Measurements from ENCODE around the gene FGF14.

The FGF14 gene

GRCh38 chr13:102354011-102354410, 47.8 kb downstream of the FGF14 start:
- in situ Hi-C loops (cut with MboI; ENCODE audit: low pct_unique_long_range_greater_than_20kb, low sequenced_read_pairs, unreplicated experiment) = no loop called here
- TF ChIP-seq, protein P1, sequence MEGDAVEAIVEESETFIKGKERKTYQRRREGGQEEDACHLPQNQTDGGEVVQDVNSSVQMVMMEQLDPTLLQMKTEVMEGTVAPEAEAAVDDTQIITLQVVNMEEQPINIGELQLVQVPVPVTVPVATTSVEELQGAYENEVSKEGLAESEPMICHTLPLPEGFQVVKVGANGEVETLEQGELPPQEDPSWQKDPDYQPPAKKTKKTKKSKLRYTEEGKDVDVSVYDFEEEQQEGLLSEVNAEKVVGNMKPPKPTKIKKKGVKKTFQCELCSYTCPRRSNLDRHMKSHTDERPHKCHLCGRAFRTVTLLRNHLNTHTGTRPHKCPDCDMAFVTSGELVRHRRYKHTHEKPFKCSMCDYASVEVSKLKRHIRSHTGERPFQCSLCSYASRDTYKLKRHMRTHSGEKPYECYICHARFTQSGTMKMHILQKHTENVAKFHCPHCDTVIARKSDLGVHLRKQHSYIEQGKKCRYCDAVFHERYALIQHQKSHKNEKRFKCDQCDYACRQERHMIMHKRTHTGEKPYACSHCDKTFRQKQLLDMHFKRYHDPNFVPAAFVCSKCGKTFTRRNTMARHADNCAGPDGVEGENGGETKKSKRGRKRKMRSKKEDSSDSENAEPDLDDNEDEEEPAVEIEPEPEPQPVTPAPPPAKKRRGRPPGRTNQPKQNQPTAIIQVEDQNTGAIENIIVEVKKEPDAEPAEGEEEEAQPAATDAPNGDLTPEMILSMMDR (IDR thresholded peaks at IDR 0.05; ENCODE audit: extremely low read depth, insufficient read depth, missing control alignments) = no peak

DNA sequence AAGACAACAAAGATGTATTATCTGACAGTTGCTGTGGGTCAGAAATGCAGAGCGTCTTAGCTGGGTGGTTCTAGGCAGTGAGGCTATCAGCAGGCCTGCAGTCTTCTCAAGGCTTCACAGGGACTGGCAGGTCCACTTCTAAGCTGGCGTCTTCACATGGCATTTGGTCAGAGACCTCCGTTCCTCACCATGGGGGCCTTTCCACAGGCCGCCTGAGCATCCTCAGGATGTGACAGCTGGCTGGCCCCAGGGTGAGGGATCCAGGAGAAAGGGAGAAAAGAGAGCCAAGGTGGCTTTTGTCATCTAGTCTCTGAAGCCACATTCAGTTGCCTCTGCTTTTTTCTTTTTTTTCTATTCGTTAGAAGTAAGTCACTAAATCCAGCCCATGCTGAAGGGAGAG, 50.3 kb downstream of the FGF14 start:
- in situ Hi-C loops (cut with MboI; ENCODE audit: low pct_unique_long_range_greater_than_20kb, low sequenced_read_pairs, unreplicated experiment) = no loop called here
- TF ChIP-seq, protein P1 (IDR thresholded peaks at IDR 0.05; ENCODE audit: extremely low read depth, insufficient read depth, missing control alignments) = no peak

More at GRCh38 chr13:102354011-102354410, 47.8 kb downstream of the FGF14 start:
- DNase-seq (ENCODE audit: low spot score) = no peak

DNA sequence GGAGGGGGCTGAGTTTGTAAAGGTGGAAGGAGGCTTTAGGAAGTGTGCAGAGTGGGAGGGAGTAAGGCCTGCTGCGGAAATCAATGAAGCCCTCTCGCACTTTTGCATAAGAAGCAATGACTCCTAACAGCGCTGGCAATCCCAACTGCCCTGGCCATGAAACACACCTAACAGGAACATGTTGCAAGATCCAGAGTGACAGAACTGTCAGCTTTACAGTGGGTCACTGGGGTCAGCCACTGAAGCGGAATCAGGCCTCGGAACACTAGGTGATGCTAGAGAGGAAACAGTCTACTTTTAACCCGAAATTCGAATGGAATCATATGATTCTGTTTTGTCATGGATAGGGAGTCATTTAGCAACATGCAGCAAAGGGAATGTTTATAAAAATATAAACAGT, 54.4 kb downstream of the FGF14 start:
- no peak for DNase-seq (ENCODE audit: low spot score)
- in situ Hi-C loops (cut with MboI; ENCODE audit: low pct_unique_long_range_greater_than_20kb, low sequenced_read_pairs, unreplicated experiment) = no loop called here
- TF ChIP-seq, protein P1 (IDR thresholded peaks at IDR 0.05; ENCODE audit: extremely low read depth, insufficient read depth, missing control alignments) = no peak

More for the DNA sequence above, 50.3 kb downstream of the FGF14 start:
- DNase-seq (ENCODE audit: low spot score) = no peak

DNA sequence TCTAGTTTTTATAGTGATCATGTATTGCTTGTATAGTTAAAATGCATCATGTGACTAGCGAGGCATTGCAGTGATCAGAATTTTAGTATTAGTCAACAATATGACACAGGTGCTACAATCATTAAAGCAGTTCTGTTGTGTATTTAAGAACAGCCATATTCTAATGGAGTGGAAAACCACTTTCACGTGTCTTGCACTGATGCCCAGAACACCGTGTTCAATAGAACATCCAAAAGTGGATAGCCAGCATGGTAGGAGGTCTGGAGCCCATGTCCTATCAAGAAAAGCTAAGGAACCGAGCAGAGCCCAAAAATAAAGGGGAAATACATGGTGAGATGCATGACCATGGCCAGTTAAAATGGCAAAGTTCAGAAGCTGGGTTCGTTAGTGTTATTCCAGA, 55.1 kb downstream of the FGF14 start:
- DNase-seq (ENCODE audit: low spot score) = no peak
- TF ChIP-seq, protein P1 (IDR thresholded peaks at IDR 0.05; ENCODE audit: extremely low read depth, insufficient read depth, missing control alignments) = no peak
- in situ Hi-C loops (cut with MboI; ENCODE audit: low pct_unique_long_range_greater_than_20kb, low sequenced_read_pairs, unreplicated experiment) = no loop called here

DNA sequence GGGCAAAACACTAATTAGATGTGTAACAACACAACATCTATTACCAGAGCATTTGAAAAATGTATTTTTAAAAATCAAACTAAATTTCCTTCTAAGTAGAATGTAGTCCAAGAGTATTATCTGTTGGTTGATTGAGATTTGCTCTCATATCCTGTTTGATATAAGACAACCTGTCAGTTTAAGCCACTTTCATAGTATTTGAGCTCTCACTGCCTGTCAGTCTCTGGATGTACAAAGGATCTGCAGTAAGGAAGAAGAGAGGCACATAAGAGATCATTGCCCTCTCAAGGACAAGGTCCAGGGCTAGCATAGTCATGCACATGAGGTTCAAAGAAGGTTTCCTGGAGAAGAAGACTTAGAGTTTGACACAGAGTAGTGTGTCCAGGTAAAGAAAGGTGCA, 57.4 kb downstream of the FGF14 start:
- in situ Hi-C loops (cut with MboI; ENCODE audit: low pct_unique_long_range_greater_than_20kb, low sequenced_read_pairs, unreplicated experiment) = no loop called here
- DNase-seq (ENCODE audit: low spot score) = no peak
- TF ChIP-seq, protein P1 (IDR thresholded peaks at IDR 0.05; ENCODE audit: extremely low read depth, insufficient read depth, missing control alignments) = no peak

DNA sequence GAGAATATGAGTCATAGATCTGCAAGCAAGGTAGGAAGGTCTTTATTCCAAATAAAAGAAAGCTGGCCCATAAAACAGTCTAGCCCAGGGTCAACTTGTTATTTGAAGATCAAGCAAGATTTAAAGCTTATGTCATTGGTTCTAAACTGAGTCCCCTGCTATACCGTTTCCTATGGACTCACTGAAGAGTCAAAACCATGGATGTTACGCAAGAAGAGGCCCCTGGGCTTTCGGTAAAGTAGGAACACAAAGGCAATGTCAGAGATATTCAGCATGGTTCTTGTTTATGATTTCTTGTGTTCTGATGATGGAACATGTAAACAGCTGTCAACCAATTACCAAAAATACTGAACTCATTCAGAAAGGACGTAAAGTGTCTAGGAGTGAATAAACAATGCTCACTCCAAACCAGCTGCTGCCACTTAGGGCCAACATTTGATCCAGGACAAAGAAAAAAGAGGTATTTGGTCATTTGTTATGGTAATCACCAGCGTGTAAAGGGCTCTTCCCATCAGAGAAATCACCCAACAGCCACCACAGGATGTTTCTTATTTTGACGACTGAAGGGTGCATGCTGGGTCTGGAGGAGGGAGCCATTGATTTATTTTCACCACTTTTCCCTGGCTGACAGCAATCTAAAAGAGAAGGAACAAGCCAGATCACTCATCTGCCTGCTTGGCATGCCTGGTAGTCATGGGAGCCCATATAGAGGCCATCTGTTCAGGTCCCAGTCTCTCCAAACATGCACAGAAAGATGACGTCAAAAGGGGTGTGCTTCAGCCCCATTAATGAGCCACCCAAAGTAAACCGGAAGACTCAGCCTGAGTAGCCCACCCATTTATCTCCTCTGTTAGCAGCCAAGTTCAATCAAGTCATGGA, 68.3 kb downstream of the FGF14 start:
- in situ Hi-C loops (cut with MboI; ENCODE audit: low pct_unique_long_range_greater_than_20kb, low sequenced_read_pairs, unreplicated experiment) = no loop called here
- no peak for DNase-seq (ENCODE audit: low spot score)
- TF ChIP-seq, protein P1 (IDR thresholded peaks at IDR 0.05; ENCODE audit: extremely low read depth, insufficient read depth, missing control alignments) = no peak

Measured in GM13977 (cell line).